GM12878 (cell line): ENCODE results near the gene IL17A. TPM values are rescaled to one million over a fixed set of nuclear protein-coding genes. Genes with fewer than 3 reads are reported as not detected.

Experiments used
- ATAC-seq: fragments of 200-7000 bp; cut with Tn5 transposase; 3 replicates; pipeline ENCODE4 v1.9.1; 2020; ENCODE audit warnings: mild to moderate bottlenecking, moderate library complexity
- BruUV-seq: library from RNA; stranded (reverse); fragments of 400-500 nt; replicated peaks from 2 replicates; lab custom pipeline; 2021; lab: Mats Ljungman, UMichigan
- CTCF ChIA-PET: fragments of 300-600 bp; sonication (Branson Sonifier 250); formaldehyde crosslinking; extraction: SDS; loops from one replicate; lab custom pipeline; 2021; ENCODE audit warnings: inconsistent platforms; lab: Yijun Ruan, JAX
- POLR2A ChIA-PET: fragments of 350-600 bp; formaldehyde crosslinking; extraction: SDS; loops from one replicate; lab custom pipeline; 2021; ENCODE audit warnings: inconsistent platforms; lab: Charles Lee
- RAD21 ChIA-PET: fragments of 300-600 bp; sonication (Branson Sonifier 250); formaldehyde crosslinking; loops from one replicate; lab custom pipeline; 2023; ENCODE audit warnings: antibody characterized with exemption; ENCODE audit not compliant: unreplicated experiment; lab: Charles Lee
- SMC1A ChIA-PET: fragments of 300-600 bp; sonication (Branson Sonifier 250); formaldehyde crosslinking; loops from one replicate; lab custom pipeline; 2023; ENCODE audit not compliant: unreplicated experiment, uncharacterized antibody; lab: Charles Lee
- DNase-seq: peaks from one replicate; pipeline ENCODE4 v3.0.0-alpha.2; 2011; ENCODE audit warnings: low read depth, low spot score
- FAIRE-seq: peaks from 3 replicates; lab custom pipeline; 2011; peaks lifted over from hg19 to GRCh38; lab: Jason Lieb, UNC
- H2AFZ ChIP-seq: 2 replicates; pipeline ENCODE4 v1.6.0; 2011; ENCODE audit warnings: low read depth, low read length, control low read depth; ENCODE audit not compliant: control insufficient read depth
- H3K27ac ChIP-seq: 2 replicates; pipeline ENCODE4 v1.5.1; 2011; ENCODE audit warnings: control low read depth; ENCODE audit not compliant: control insufficient read depth, insufficient read depth
- H3K27me3 ChIP-seq, 2 experiments: replicated peaks in 1 of 2; 2 replicates each; pipeline versions ENCODE4 v1.6.0 to v1.6.1; 2011; ENCODE audit warnings: low read length in 1 of 2; ENCODE audit not compliant: control insufficient read depth in 2 of 2, insufficient read depth in 2 of 2
- H3K36me3 ChIP-seq, 2 experiments: 2 replicates each; pipeline ENCODE4 v1.5.1; 2011; ENCODE audit warnings: low read length in 1 of 2; ENCODE audit not compliant: control insufficient read depth in 2 of 2, insufficient read depth in 2 of 2
- H3K4me1 ChIP-seq: 2 replicates; pipeline ENCODE4 v1.6.1; 2011; ENCODE audit warnings: mild to moderate bottlenecking, low read length, moderate library complexity, mixed read lengths; ENCODE audit not compliant: control insufficient read depth, insufficient read depth
- H3K4me2 ChIP-seq: 2 replicates; pipeline ENCODE4 v1.6.0; 2011; ENCODE audit warnings: control low read depth; ENCODE audit not compliant: control insufficient read depth, insufficient read depth
- H3K4me3 ChIP-seq: fragments of 200-600 bp; sonication (generic); 2 replicates; pipeline ENCODE4 v1.5.1; 2016
- H3K79me2 ChIP-seq: 2 replicates; pipeline ENCODE4 v1.6.0; 2011; ENCODE audit warnings: low read length; ENCODE audit not compliant: control insufficient read depth, insufficient read depth
- H3K9ac ChIP-seq: 2 replicates; pipeline ENCODE4 v1.8.0; 2011; ENCODE audit warnings: low read length, control low read depth, mixed read lengths; ENCODE audit not compliant: control insufficient read depth, insufficient read depth
- H3K9me3 ChIP-seq: replicated peaks from 3 replicates; pipeline ENCODE4 v1.5.1; 2011; ENCODE audit warnings: mild to moderate bottlenecking, low read length; ENCODE audit not compliant: control insufficient read depth, insufficient read depth
- H4K20me1 ChIP-seq: 2 replicates; pipeline ENCODE4 v1.6.0; 2011; ENCODE audit not compliant: control insufficient read depth, insufficient read depth
- FOXM1 ChIP-seq: IDR thresholded peaks from 2 replicates; pipeline ENCODE4 v1.6.1; 2012; ENCODE audit warnings: low read depth, mild to moderate bottlenecking, inconsistent platforms, low read length, moderate library complexity
- IKZF2 ChIP-seq, 2 experiments: fragments of 450-650 bp; IDR thresholded peaks; 2 replicates each; pipeline ENCODE4 v1.6.1; 2017; ENCODE audit warnings: mild to moderate bottlenecking in 2 of 2, moderate library complexity in 2 of 2
- IRF5 ChIP-seq: fragments of 450-650 bp; IDR thresholded peaks from 2 replicates; pipeline ENCODE4 v1.6.1; 2017; ENCODE audit warnings: borderline replicate concordance
- JUNB ChIP-seq: IDR thresholded peaks from 2 replicates; pipeline ENCODE4 v1.6.1; 2016; ENCODE audit warnings: antibody characterized with exemption, mild to moderate bottlenecking
- MEF2B ChIP-seq: fragments of 450-650 bp; IDR thresholded peaks from 2 replicates; pipeline ENCODE4 v1.6.1; 2018; ENCODE audit warnings: mild to moderate bottlenecking, moderate library complexity; ENCODE audit not compliant: partially characterized antibody, poor library complexity, severe bottlenecking
- POLR2AphosphoS5 ChIP-seq: IDR thresholded peaks from 2 replicates; pipeline ENCODE4 v1.6.1; 2011; ENCODE audit warnings: mild to moderate bottlenecking, low read length, inconsistent platforms
- SMAD1 ChIP-seq: fragments of 450-650 bp; IDR thresholded peaks from 2 replicates; pipeline ENCODE4 v1.6.1; 2018; ENCODE audit warnings: mild to moderate bottlenecking, low read depth; ENCODE audit not compliant: partially characterized antibody
- USF2 ChIP-seq: IDR thresholded peaks from 2 replicates; pipeline ENCODE4 v1.6.1; 2011; ENCODE audit warnings: low read depth, low read length, improper control_type of control experiment, borderline replicate concordance
- ZBTB33 ChIP-seq: fragments of 450-650 bp; IDR thresholded peaks from 2 replicates; pipeline ENCODE4 v1.6.1; 2017; ENCODE audit warnings: mild to moderate bottlenecking
- ZNF207 ChIP-seq: fragments of 450-650 bp; IDR thresholded peaks from 2 replicates; pipeline ENCODE4 v1.6.1; 2014; ENCODE audit warnings: antibody characterized with exemption, mild to moderate bottlenecking, borderline replicate concordance
- ZNF687 ChIP-seq: fragments of 450-650 bp; IDR thresholded peaks from 2 replicates; pipeline ENCODE4 v1.6.1; 2017; ENCODE audit warnings: mild to moderate bottlenecking, moderate library complexity
- in situ Hi-C: fragments of 300-500 bp; cut with MboI; formaldehyde crosslinking; loops from 9 replicates; pipeline ENCODE4 v1.14.3; 2018; ENCODE audit warnings: mixed read lengths
- intact Hi-C: fragments of 100-400 bp; cut with micrococcal nuclease; formaldehyde crosslinking; loops from one replicate; pipeline ENCODE4 v1.14.2; 2022; ENCODE audit not compliant: unreplicated experiment
- polyA plus RNA-seq, 11 experiments: library from polyadenylated mRNA; depleted of rRNA in 4 of 11; unstranded in 6 of 11; stranded (reverse) in 5 of 11; fragments of >200 nt; fragmentation: Nextera tagmentation in 4 of 11; fragmentation: Illumina TruSeq in 1 of 11; extraction: Ambion mirVana in 4 of 11; extraction: Trizol in 1 of 11; gene quantifications; 1 replicate in 1 of 11; 2 replicates in 10 of 11; pipeline versions ENCODE4 v1.2.1 to v1.2.3, GENCODE V29; 2011 to 2016; ENCODE audit warnings: inconsistent platforms in 2 of 11, missing spikeins in 2 of 11, low read depth in 1 of 11
- total RNA-seq, 4 experiments: library from RNA; depleted of rRNA in 3 of 4; stranded (reverse); fragments of >200 nt in 3 of 4; fragmentation: Illumina TruSeq in 1 of 4; extraction: Trizol in 1 of 4; gene quantifications; 2 replicates each; pipeline versions ENCODE4 v1.2.1 to v1.2.3, GENCODE V29; 2013 to 2021
- TF ChIP-seq, protein P1 (sequence below): IDR thresholded peaks from 2 replicates; pipeline ENCODE4 v1.6.1; 2011; ENCODE audit warnings: borderline replicate concordance, low read depth, mild to moderate bottlenecking, moderate library complexity, low read length; ENCODE audit not compliant: insufficient read depth, poor library complexity, severe bottlenecking
- TF ChIP-seq, protein P2 (sequence below): fragments of 150-350 bp; IDR thresholded peaks from 2 replicates; pipeline ENCODE4 v1.6.1; 2014; ENCODE audit warnings: mild to moderate bottlenecking, low read depth, low read length

The IL17A gene
- total and polyA plus RNA-seq, 10 of the 15 experiments (the other 5 are each of a cell fraction or from before 2014, with no cell fraction given): not detected

DNA sequence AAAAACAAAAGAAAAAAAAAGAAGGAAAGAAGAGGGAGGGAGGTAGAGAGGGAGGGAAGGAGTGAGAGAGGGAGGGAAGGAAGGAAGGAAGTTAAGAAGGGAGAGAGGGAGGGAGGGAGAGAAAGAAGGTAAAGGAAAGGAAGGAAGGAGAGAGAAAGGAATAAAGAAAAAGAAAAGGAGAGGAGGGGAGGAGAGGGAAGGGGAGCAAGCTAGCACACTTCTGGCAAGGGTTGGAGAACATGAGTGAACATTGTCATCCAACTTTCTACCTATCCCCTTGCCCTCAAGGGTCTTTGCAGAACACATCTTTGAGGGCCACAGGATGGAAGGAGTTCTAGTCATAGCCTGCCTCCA, 34.1 kb upstream of the IL17A start:
- Histone ChIP-seq H4K20me1 (no peaks in the 10 kb centered on the region), H2AFZ (no peak overlapping the region), H3K79me2 (no peaks in the 10 kb centered on the region), H3K4me2 (no peak overlapping the region), H3K27me3 (peaks cover 3% of the 10 kb centered on the region in 2 experiments; a peak in 2 of 4 replicates), H3K4me3 (no peak overlapping the region), H3K27ac (no peak overlapping the region), H3K4me1 (peaks cover 20% of the 10 kb centered on the region), H3K36me3 (no peaks in the 10 kb centered on the region), H3K9ac (no peak overlapping the region), H3K9me3 (no peaks in the 10 kb centered on the region)
- intact Hi-C loops: no loop called here
- RAD21 ChIA-PET: no interaction called here
- BruUV-seq: no TSS peak
- POLR2A ChIA-PET: no interaction called here
- CTCF ChIA-PET: interaction anchor here (1.4 kb wide), 1 partner anchor 11 kb away, joined by 3 read pairs; no protein-coding TSS in a partner anchor
- FAIRE-seq: no peak
- in situ Hi-C loops: no loop called here
- no peak for DNase-seq
- SMC1A ChIA-PET: interaction anchor here (1.0 kb wide), 1 partner anchor 15 kb away, joined by 3 read pairs; no protein-coding TSS in a partner anchor
- no peak for ATAC-seq
- no peak for TF ChIP-seq FOXM1
- TF ChIP-seq MEF2B: no peak
- TF ChIP-seq, protein P1, sequence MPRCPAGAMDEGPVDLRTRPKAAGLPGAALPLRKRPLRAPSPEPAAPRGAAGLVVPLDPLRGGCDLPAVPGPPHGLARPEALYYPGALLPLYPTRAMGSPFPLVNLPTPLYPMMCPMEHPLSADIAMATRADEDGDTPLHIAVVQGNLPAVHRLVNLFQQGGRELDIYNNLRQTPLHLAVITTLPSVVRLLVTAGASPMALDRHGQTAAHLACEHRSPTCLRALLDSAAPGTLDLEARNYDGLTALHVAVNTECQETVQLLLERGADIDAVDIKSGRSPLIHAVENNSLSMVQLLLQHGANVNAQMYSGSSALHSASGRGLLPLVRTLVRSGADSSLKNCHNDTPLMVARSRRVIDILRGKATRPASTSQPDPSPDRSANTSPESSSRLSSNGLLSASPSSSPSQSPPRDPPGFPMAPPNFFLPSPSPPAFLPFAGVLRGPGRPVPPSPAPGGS: no peak
- TF ChIP-seq SMAD1: no peak
- TF ChIP-seq ZNF207: no peak
- no peak for TF ChIP-seq IRF5
- TF ChIP-seq, protein P2, sequence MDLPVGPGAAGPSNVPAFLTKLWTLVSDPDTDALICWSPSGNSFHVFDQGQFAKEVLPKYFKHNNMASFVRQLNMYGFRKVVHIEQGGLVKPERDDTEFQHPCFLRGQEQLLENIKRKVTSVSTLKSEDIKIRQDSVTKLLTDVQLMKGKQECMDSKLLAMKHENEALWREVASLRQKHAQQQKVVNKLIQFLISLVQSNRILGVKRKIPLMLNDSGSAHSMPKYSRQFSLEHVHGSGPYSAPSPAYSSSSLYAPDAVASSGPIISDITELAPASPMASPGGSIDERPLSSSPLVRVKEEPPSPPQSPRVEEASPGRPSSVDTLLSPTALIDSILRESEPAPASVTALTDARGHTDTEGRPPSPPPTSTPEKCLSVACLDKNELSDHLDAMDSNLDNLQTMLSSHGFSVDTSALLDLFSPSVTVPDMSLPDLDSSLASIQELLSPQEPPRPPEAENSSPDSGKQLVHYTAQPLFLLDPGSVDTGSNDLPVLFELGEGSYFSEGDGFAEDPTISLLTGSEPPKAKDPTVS: no peak
- TF ChIP-seq POLR2AphosphoS5: no peak
- TF ChIP-seq ZBTB33: no peak
- no peak for TF ChIP-seq ZNF687
- TF ChIP-seq JUNB: no peak
- TF ChIP-seq IKZF2 (IDR thresholded peaks at IDR 0.05): no peak
- no peak for TF ChIP-seq USF2
